CD4-positive, alpha-beta T cell treated with Interleukin-21 for 1 hour (primary cell): ENCODE results near the gene TMEM123.

Experiments used
- DNase-seq: peaks from one replicate; pipeline ENCODE4 v3.0.0-alpha.2; 2020

TMEM123 gene

GRCh38 chr11:102452461-102453301, at the start of gene TMEM123:
Gene TMEM123, minus strand, starts transcription at chr11:102452765. Its CDS starts 142 bp downstream, at chr11:102452623.
- DNase-seq, result peak; percentile 93

- no peak for DNase-seq
Observed at GRCh38 chr11:102500829-102501228, 48.3 kb upstream of the TMEM123 start.

GRCh38 chr11:102499931-102500330, 47.4 kb upstream of the TMEM123 start:
- no peak for DNase-seq

- DNase-seq, result no peak
Observed at GRCh38 chr11:102499151-102499550, 46.6 kb upstream of the TMEM123 start.

GRCh38 chr11:102497061-102497460, 44.5 kb upstream of the TMEM123 start:
- no peak for DNase-seq

GRCh38 chr11:102495161-102496042, 42.8 kb upstream of the TMEM123 start:
- DNase-seq, result peak; percentile 80

- DNase-seq, result no peak
Observed at GRCh38 chr11:102494216-102494615, 41.7 kb upstream of the TMEM123 start.

GRCh38 chr11:102493524-102493923, 41.0 kb upstream of the TMEM123 start:
- DNase-seq, result no peak

- DNase-seq, result no peak
Observed at GRCh38 chr11:102491969-102492368, 39.4 kb upstream of the TMEM123 start.

GRCh38 chr11:102489186-102490145, 36.9 kb upstream of the TMEM123 start:
- DNase-seq, result no peak

GRCh38 chr11:102488208-102488607, 35.6 kb upstream of the TMEM123 start:
- no peak for DNase-seq

GRCh38 chr11:102487214-102487613, 34.6 kb upstream of the TMEM123 start:
- no peak for DNase-seq

- no peak for DNase-seq
Observed at GRCh38 chr11:102486584-102486983, 34.0 kb upstream of the TMEM123 start.

GRCh38 chr11:102485095-102485722, 32.6 kb upstream of the TMEM123 start:
- no peak for DNase-seq

GRCh38 chr11:102482433-102482832, 29.9 kb upstream of the TMEM123 start:
- no peak for DNase-seq

GRCh38 chr11:102479733-102480132, 27.2 kb upstream of the TMEM123 start:
- no peak for DNase-seq

GRCh38 chr11:102478673-102479299, 26.2 kb upstream of the TMEM123 start:
- DNase-seq, result no peak

- DNase-seq, result peak; percentile 30
Observed at GRCh38 chr11:102476812-102477211, 24.2 kb upstream of the TMEM123 start.

- no peak for DNase-seq
Observed at GRCh38 chr11:102476069-102476468, 23.5 kb upstream of the TMEM123 start.

GRCh38 chr11:102473543-102473942, 21.0 kb upstream of the TMEM123 start:
- DNase-seq, result no peak

- DNase-seq, result no peak
Observed at GRCh38 chr11:102472127-102472526, 19.6 kb upstream of the TMEM123 start.

- no peak for DNase-seq
Observed at GRCh38 chr11:102471474-102471873, 18.9 kb upstream of the TMEM123 start.
